GM18508 (cell line): Measurements from ENCODE around the gene CD68.
A peak's percentile ranks its signal among the peaks of the same experiment; 100 is the strongest.
"Not testable (repeated sequence)": the region's sequence is repeated elsewhere in the genome, so short reads cannot be mapped to it uniquely, and the experiment has no call there.

ENCODE experiments used
- ATAC-seq: cut with Tn5 transposase; IDR thresholded peaks from one replicate; pipeline ENCODE4 v1.9.1; 2021; ENCODE audit warnings: moderate number of reproducible peaks; ENCODE audit not compliant: insufficient read depth, unreplicated experiment

Gene CD68

GRCh38 chr17:7579834-7580603 lies 581 bp downstream of the CD68 start:
- no peak for ATAC-seq

DNA sequence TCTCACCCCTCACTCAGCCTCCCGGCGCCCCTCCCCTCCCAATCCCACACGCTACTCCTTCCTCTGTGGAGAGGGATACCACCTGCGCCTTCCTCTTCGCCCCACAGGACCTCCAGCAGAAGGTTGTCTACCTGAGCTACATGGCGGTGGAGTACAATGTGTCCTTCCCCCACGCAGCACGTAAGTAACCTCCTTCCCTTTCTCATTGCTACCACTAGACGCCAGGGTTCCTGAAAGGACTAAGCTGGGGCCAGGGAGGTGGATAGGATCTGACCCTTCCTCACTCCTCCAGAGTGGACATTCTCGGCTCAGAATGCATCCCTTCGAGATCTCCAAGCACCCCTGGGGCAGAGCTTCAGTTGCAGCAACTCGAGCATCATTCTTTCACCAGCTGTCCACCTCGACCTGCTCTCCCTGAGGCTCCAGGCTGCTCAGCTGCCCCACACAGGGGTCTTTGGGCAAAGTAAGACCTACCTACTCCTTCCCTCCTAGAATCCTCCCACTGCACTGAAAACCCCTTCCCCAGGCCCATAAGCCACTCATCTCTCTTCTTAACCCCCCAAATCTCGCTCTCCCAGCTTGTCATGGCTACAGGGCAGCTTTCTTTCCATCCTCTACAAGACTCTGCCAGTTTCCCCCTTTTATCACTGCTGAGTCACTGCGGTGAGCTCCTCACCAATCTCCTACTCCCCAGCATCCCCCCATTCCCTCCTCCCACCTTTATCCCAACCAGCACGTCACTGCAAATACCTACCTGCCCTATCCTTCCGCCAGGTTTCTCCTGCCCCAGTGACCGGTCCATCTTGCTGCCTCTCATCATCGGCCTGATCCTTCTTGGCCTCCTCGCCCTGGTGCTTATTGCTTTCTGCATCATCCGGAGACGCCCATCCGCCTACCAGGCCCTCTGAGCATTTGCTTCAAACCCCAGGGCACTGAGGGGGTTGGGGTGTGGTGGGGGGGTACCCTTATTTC lies 1.5 kb downstream of the CD68 start:
- ATAC-seq: no peak

DNA sequence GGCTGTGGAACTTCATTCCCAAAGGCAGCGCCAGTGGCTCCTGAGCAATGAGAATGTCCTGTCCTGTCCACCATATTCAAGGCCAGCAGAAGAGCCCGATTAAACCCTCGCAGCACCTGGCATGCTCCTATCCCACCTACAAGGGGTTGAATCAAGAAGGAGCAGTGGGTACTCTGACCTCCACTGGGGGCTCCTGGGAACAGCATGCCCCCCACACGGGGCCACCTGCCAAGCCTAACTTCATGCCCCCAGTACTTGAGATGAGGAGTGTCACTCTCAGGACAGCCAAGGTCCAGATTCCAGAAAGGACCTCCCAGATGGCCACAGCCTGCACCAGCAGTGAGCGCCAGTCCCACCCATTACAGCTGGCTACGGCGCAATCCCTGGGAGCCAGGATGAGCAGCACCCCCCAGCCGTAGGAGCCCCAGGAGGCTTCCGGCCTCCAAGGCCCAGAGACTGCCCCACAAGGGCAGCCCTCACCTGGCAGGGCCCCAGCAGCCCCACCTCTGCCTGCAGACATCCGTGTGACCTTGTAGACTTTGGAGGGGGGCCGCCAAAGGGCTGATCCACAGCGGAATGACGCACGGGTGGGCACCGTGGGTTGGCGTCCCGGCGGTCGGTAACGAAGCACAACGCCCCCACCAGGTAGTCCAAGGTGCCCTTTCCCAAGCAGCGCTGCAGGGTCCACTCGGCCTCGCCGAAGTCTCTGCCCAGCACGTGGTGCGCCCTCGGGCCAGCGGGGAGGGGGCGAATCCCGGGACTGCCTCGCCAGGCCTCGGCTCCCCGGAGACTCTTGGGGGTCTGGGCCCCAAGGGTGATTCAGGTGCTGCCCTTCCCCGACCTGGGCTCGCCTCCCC lies 3.2 kb downstream of the CD68 start:
- ATAC-seq: no peak

- peak; percentile 47 for ATAC-seq
These were observed 4.0 kb downstream of the CD68 start, which contains the start of gene MPDU1 for GRCh38 chr17:7583253-7584109. TSS of gene MPDU1 (plus strand) at chr17:7583852. CDS start at chr17:7583863, 11 bp downstream.

GRCh38 chr17:7586673-7587419 lies 7.4 kb downstream of the CD68 start:
- ATAC-seq: no peak

DNA sequence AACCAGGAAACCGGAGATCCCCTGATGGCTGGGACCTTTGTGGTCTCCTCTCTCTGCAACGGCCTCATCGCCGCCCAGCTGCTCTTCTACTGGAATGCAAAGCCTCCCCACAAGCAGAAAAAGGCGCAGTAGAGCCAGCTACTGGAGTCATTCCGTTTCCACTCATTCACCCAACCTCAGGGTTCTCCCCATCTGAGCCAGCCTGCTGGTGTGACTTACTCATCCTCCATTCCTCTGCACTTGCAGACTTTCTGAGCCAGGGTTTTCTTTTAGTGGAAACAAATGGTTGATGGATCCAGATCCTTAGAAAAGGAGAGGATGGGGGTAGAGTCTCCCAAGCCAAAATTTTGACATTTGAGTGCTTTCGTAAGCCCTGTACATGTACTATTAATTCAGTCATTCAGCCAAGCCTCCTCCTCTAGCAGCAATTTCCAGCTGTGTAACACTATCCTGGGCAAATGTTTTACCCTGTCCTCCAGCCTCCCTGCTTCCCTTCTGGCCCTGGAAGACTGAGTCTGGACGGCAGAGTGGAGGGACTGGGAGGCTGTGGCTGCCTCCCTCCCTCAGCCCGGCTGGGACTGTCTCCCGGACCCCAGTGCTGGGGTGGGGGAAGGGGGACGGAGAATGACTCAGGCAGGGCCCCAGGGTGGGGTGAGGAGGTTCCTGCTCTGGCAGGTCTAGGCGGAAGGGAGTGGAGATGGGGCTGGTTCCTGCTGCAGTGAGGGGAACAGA lies 8.1 kb downstream of the CD68 start:
- no peak for ATAC-seq

GRCh38 chr17:7588553-7589203 lies 9.2 kb downstream of the CD68 start:
- no peak for ATAC-seq

DNA sequence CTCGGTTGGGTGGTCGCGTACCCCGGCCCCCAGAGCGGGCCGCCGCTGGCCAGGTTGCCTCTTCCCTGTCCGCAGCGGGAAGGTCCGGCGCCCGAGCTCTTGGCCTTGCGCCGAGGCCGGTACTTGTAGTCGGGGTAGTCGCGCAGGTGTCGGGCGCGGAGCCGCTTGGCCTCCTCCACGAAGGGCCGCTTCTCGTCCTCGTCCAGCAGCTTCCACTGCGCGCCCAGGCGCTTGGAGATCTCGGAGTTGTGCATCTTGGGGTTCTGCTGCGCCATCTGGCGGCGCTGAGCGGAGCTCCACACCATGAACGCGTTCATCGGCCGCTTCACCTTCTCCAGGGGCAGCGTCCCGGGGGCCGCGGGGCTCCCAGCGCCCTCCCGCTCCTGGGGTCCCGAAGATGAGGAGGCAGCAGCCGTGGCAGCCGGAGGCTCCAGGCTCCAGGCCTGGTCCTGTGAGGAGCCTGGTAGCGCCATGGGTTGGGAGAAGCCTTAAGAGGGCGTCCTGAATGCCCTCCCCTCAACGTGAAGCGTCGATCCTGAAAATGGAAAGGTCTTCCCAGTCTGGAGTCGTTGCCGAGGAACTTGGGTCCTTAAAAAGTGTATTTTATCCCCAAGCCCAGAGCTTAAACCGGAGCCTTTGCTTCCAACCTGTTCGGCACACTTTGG lies 9.9 kb downstream of the CD68 start:
- ATAC-seq: no peak

- ATAC-seq: no peak
These were observed 10.7 kb downstream of the CD68 start, which contains the start of gene SOX15 for GRCh38 chr17:7589891-7590691. TSS of gene SOX15 (minus strand) at chr17:7590094. CDS start at chr17:7589676, 418 bp downstream.

GRCh38 chr17:7590743-7591142 lies 11.3 kb downstream of the CD68 start:
- no peak for ATAC-seq

DNA sequence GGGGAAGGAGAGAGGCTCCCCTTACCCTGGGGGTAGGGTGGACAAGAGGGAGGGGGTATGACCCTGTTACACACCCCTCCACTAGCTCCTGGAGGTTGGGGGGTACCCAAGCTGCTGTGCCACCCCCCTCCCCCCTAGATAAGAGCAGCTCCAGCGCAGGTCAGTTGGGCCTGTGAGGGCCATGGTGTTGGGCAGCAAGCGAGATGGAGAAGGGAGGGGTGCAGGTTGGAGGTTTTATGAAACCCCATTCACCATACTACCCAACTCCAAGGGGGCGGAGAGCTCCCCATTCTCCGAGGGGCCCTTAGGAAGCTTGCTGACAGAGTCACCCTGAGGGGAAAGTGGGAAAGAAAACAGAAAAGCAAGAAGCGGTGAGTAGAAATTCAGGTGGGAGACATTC lies 12.2 kb downstream of the CD68 start:
- no peak for ATAC-seq

GRCh38 chr17:7592422-7593021 lies 13.1 kb downstream of the CD68 start:
- no peak for ATAC-seq

DNA sequence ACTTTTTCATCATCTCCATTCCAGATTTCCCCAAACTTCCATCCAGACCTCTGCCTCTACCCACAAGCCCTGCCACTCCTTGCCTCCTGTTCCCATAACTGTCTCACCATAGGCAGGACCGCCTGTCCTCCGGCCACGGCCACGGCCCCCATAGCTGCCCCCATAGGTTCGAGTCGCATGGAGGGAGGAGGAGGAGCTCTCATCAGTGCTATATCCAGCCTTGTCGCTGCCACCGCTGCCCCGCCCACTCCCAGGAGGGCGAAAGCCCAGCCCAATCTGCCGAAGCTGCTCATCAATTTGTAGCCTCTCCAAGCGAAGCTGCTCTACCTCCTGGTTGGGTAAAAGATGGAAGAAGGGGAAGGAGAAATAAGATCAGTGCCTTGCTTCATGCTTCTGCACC lies 13.9 kb downstream of the CD68 start:
- ATAC-seq: no peak

GRCh38 chr17:7597561-7597960 lies 18.1 kb downstream of the CD68 start:
- not testable (repeated sequence) for ATAC-seq

DNA sequence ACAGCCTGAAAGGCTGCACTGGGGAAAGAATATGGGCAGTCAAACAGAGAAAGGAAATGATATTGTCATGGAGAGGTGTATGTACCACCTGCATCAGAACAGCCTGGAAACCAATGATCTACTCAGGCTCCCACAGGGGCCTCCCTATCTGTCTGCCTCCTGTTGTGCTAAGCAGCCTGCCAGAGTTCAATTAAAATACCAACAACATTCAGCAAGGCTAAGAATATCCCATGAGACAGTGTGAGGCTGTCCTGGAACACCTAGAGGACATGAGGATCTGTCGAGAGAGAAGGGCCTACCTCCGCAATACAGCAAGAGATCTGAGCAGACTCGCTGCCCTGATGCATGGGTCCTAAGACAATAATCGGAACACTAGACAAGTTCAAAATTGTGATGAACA lies 26.8 kb downstream of the CD68 start:
- ATAC-seq: no peak

DNA sequence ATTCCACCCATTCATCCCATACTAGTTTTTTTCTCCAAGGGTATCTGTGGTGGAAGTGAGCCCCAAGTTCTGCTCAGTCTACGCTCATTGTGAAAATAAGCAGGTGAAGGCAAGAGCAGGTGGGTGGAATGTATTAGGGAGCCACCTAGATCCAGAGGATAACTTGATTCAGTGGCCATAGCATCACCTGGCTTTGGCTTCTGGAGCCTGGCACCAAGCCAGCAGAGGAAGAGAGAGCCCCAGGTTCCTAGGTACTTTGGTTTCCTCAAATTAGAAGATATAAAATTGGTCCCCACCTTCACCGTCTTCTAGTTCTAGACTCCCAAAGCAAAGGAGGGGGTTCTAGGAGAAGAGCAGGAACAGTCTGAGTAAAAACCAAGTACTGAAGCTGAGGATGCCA lies 31.2 kb downstream of the CD68 start:
- no peak for ATAC-seq
